Lower lobe of right lung (tissue), 2 donors: ENCODE data around the gene THOC7. TPM values are rescaled to one million over a fixed set of nuclear protein-coding genes. Genes with fewer than 3 reads are reported as not detected.

Experiments
- ATAC-seq, 2 donors: fragments of 200-7000 bp; cut with Tn5 transposase; one replicate each; pipeline ENCODE4 v1.9.1; 2020 to 2022; ENCODE audit warnings: mild to moderate bottlenecking in 2 of 2, moderate library complexity in 2 of 2
- DNase-seq: peaks from one replicate; pipeline ENCODE4 v3.0.0-alpha.2; 2020
- H3K27ac ChIP-seq: fragments of 200-600 bp; one replicate; pipeline ENCODE4 v1.8.0; 2022
- H3K27me3 ChIP-seq: fragments of 200-600 bp; one replicate; pipeline ENCODE4 v1.8.0; 2022; ENCODE audit warnings: low read depth
- H3K36me3 ChIP-seq: fragments of 200-600 bp; one replicate; pipeline ENCODE4 v1.8.0; 2022; ENCODE audit warnings: mild to moderate bottlenecking
- H3K4me1 ChIP-seq: fragments of 200-600 bp; one replicate; pipeline ENCODE4 v1.8.0; 2022
- H3K4me3 ChIP-seq: fragments of 200-600 bp; one replicate; pipeline ENCODE4 v1.8.0; 2022; ENCODE audit warnings: mild to moderate bottlenecking
- H3K9me3 ChIP-seq: fragments of 200-600 bp; one replicate; pipeline ENCODE4 v1.8.0; 2022
- intact Hi-C: fragments of 100-400 bp; cut with DNase I; formaldehyde crosslinking; loops from one replicate; pipeline ENCODE4 v1.11.0; 2022
- total RNA-seq: library from RNA; stranded (reverse); fragmentation: NEBNext Ultra II Directional; extraction: Animal tissue kit (Norgen Biotek cat#: 25700); gene quantifications from one replicate; pipeline ENCODE4 v1.2.1, GENCODE V29; 2021
- TF ChIP-seq, protein P1 (sequence below): fragments of 200-600 bp; IDR thresholded peaks from one replicate; pipeline ENCODE4 v1.8.0; 2022; ENCODE audit warnings: antibody characterized with exemption, mild to moderate bottlenecking
- donor health status: DM: no; HTN: yes; CAD: no; lungs with severe emphysema.

The THOC7 gene
- total RNA-seq, 1 donor from 2014 or later: 47.2 TPM

GRCh38 chr3:63807961-63808565, 55.5 kb downstream of the THOC7 start:
- peak in 1 of 2 donors; percentile 59 for ATAC-seq
- intact Hi-C loops: no loop called here

GRCh38 chr3:63803911-63804310, 59.7 kb downstream of the THOC7 start:
- ATAC-seq (no peak), DNase-seq (no peak)
- no peaks in the 10 kb centered on the region for H3K27me3 ChIP-seq
- H3K27ac ChIP-seq: no peak overlapping the region
- H3K4me3 ChIP-seq: no peak overlapping the region
- H3K4me1 ChIP-seq: no peaks in the 10 kb centered on the region
- H3K9me3 ChIP-seq: no peaks in the 10 kb centered on the region
- H3K36me3 ChIP-seq: no peaks in the 10 kb centered on the region
- intact Hi-C loops: no loop called here
- TF ChIP-seq, protein P1, sequence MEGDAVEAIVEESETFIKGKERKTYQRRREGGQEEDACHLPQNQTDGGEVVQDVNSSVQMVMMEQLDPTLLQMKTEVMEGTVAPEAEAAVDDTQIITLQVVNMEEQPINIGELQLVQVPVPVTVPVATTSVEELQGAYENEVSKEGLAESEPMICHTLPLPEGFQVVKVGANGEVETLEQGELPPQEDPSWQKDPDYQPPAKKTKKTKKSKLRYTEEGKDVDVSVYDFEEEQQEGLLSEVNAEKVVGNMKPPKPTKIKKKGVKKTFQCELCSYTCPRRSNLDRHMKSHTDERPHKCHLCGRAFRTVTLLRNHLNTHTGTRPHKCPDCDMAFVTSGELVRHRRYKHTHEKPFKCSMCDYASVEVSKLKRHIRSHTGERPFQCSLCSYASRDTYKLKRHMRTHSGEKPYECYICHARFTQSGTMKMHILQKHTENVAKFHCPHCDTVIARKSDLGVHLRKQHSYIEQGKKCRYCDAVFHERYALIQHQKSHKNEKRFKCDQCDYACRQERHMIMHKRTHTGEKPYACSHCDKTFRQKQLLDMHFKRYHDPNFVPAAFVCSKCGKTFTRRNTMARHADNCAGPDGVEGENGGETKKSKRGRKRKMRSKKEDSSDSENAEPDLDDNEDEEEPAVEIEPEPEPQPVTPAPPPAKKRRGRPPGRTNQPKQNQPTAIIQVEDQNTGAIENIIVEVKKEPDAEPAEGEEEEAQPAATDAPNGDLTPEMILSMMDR: no peak

More at GRCh38 chr3:63807961-63808565, 55.5 kb downstream of the THOC7 start:
- H3K4me3 ChIP-seq: no peak overlapping the region
- no peaks in the 10 kb centered on the region for H3K36me3 ChIP-seq
- no peaks in the 10 kb centered on the region for H3K27me3 ChIP-seq
- H3K9me3 ChIP-seq: no peaks in the 10 kb centered on the region
- no peak for DNase-seq
- TF ChIP-seq, protein P1: no peak
- no peak overlapping the region for H3K27ac ChIP-seq
- no peaks in the 10 kb centered on the region for H3K4me1 ChIP-seq

GRCh38 chr3:63800097-63800496, 63.5 kb downstream of the THOC7 start:
- no peak for DNase-seq
- no peak for ATAC-seq
- Histone ChIP-seq H3K4me1 (no peaks in the 10 kb centered on the region), H3K9me3 (no peaks in the 10 kb centered on the region), H3K27ac (no peak overlapping the region), H3K27me3 (no peaks in the 10 kb centered on the region), H3K4me3 (no peak overlapping the region), H3K36me3 (no peaks in the 10 kb centered on the region)
- TF ChIP-seq, protein P1: no peak
- intact Hi-C loops: no loop called here

GRCh38 chr3:63798949-63799348, 64.7 kb downstream of the THOC7 start:
- intact Hi-C loops: no loop called here
- H3K4me1 ChIP-seq: no peaks in the 10 kb centered on the region
- H3K4me3 ChIP-seq: no peak overlapping the region
- DNase-seq: no peak
- no peaks in the 10 kb centered on the region for H3K27me3 ChIP-seq
- no peak for ATAC-seq
- TF ChIP-seq, protein P1: no peak
- H3K27ac ChIP-seq: no peak overlapping the region
- H3K36me3 ChIP-seq: no peaks in the 10 kb centered on the region
- H3K9me3 ChIP-seq: no peaks in the 10 kb centered on the region

DNA sequence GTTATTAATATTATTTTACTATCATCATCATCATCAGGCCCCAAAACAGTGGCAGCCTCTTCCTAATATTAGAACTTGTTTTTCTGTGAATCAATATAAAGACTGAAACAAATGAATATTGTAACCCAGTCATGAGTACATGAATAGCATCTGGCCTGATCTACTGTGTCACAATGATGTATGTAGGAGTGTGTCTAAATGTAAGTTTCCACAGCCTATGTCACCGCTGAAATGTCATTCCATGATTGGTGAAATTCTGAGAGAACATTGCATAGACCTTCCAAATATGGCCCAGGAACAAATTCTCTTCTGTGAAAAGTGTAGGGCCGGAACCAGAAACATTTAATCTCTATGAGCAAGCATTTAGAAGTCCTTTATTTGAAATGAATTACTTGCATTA, 65.1 kb downstream of the THOC7 start:
- TF ChIP-seq, protein P1: no peak
- Histone ChIP-seq H3K4me3 (no peak overlapping the region), H3K36me3 (no peaks in the 10 kb centered on the region), H3K9me3 (no peaks in the 10 kb centered on the region), H3K4me1 (no peaks in the 10 kb centered on the region), H3K27me3 (no peaks in the 10 kb centered on the region), H3K27ac (no peak overlapping the region)
- intact Hi-C loops: no loop called here
- DNase-seq (no peak), ATAC-seq (no peak)
